GM18526 (cell line): Measurements from ENCODE around the gene TXK.

ENCODE experiments used
- POLR2A ChIP-seq: IDR thresholded peaks from 3 replicates; pipeline ENCODE4 v1.6.1; 2011; ENCODE audit not compliant: insufficient read length; ENCODE audit errors: extremely low read depth

TXK gene

DNA sequence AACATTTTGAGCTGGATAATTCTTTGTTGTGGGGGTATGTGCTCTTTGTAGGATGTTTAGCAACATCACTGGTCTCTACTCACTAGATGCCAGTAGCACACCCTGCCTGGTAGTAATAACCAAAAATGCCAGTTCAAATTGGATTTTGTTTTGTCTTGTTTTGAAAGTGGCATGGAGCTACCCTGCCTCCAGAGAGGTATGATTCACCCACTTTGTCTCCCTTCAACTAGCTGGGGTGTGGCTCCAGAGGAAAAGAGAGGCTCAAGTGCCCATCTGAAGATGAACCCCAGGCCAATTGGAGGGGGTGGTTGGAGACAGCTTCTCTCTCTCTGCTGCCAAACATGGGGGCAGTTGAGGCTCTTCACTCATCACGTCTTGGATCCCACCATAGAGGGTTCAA lies 83.0 kb downstream of the TXK start:
- no peak for TF ChIP-seq POLR2A

- TF ChIP-seq POLR2A: no peak
Observed at GRCh38 chr4:48049483-48049882, 84.6 kb downstream of the TXK start.

DNA sequence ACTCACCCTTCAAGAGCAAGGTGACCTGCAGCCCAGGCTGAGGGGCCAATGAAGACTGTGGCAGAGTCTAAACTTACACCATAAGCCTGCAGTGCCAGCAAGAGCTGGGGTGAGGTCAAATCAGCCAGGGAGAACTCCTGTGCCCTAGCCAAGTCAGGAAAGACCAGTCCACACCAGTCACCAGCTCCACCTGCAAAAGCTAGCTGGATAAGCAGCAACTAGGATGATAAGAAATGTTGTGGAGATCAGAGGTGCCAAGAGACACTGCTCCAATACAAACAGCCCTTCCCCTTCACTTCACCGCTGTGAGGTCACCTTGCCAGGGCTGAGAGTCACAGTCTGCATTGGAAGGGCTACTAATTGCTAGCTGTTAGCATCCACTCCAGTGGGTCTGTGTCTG lies 86.2 kb downstream of the TXK start:
- TF ChIP-seq POLR2A: no peak

DNA sequence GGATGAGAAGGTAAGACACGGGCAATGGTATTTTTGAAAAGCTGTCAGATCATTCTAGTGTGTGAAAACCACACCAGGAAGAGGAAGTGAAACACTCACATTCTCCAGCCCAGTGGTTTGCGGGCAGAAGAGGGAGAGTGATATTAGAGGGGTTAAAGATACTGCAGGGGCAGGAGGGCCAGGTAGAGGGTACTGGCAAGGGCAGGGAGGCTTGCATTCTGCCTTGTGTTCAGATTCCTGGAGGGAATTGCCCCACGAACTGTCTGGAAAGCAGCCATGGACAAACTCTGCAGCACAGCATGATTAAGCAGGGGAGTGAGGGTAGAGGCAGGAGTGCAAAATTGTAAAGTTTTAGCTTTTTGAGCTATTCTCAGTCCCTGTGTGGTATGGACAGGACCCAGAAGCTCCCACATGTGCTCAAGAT lies 86.6 kb downstream of the TXK start:
- no peak for TF ChIP-seq POLR2A

GRCh38 chr4:48046059-48046458 lies 88.0 kb downstream of the TXK start:
- TF ChIP-seq POLR2A: no peak

DNA sequence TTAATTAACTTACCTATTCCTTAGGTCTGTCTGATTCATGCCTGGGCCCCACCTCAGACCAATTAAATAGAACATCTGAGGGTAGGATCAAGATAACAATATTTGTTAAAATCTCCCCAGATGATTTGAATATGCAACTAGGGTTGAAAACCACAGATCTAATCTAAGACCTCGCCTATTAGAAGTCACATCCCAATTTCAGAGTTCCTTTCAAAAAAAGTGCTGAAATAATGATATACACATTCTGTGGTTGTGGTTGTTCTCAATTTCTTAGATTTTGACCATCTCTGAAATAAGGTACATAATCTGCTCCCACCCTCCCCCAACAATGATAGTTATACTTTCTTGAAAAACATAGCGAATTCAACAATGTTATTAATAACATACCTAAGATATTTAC lies 89.8 kb downstream of the TXK start:
- no peak for TF ChIP-seq POLR2A

DNA sequence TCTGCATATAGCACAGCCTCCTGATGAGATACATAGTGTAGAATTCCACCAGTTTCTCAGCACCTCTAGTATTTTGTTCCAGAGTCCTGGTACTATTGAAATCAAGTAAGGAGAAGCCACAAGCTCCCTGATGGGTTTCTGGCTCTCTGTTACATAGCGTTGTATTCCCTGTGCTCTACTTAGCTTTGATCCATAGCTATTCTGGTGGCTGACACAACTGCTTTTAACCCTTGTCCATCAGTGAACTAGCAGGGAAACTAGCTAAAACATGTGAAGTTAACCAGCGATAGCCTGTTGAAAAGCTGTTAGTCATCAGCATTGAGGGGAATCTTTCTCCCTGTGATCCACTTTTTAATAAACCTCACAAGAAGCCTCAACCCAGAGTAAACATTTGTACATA lies 90.5 kb downstream of the TXK start:
- TF ChIP-seq POLR2A: no peak

DNA sequence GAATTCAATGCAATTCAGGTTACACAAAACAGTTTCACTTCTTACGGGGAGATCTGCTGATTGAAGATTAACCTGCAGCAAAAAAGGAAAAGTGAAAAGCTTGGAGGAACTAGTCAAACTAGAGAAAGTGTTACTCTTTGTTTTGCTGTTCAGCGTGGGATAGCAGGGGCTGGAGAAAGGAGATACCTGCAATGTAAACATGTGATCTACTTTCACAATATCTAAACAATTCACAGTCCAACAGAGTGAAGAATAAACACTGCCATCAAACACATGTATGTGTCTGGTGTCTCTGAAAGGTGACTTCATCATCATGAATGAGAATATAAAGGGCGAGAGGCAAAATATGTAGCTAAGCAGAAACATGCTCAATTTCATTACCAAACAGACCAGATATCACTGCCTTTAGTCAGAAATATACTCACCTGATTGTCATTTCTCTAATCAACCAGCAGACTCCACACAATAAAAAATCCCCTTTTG lies 91.0 kb downstream of the TXK start:
- no peak for TF ChIP-seq POLR2A

DNA sequence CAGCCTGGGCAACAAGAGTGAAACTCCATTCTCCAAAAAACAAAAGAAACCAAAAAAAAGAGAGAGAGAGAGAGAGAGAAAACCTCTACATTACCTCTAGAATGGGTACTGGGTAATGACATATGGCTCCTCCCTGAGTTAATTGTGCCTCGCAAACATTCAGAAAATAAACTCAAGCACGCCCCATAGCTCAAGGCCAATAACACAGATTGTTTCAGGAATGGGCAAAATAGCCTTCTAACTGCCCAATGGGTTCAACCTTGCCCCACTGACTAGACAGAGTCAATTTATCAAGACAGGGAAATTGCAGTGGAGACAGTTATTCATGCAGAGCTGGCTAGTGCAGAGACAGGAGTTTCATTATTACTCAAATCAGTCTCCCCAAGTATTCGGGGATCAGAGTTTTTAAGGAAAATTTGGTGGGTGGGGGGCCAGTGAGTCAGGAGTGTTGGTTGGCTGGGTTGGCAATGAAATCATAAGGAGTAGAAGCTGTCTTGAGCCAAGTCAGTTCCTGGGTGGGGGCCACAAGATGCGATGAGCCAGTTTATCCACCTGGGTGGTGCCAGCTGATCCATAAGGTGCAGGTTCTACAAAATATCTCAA lies 92.4 kb downstream of the TXK start:
- no peak for TF ChIP-seq POLR2A

GRCh38 chr4:48039561-48039960 lies 94.5 kb downstream of the TXK start:
- TF ChIP-seq POLR2A: no peak

DNA sequence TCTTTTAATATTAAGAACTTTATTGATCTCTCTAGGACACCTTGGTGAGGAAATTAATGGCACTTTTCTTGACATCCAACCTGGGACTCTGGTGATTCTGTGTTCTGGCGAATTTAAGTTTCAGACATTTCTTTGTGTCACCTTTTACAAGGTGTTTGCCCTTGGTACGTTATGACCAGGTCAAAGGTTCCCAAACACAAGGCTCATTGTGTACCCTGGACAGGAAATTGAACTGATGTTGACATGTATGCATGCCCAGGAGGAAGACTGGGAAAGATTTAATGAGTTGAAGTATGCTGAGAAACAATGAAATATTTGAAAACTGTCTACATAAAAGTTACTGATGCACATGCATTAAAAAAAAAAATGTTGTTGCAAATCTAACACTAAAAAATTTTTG lies 95.4 kb downstream of the TXK start:
- no peak for TF ChIP-seq POLR2A

DNA sequence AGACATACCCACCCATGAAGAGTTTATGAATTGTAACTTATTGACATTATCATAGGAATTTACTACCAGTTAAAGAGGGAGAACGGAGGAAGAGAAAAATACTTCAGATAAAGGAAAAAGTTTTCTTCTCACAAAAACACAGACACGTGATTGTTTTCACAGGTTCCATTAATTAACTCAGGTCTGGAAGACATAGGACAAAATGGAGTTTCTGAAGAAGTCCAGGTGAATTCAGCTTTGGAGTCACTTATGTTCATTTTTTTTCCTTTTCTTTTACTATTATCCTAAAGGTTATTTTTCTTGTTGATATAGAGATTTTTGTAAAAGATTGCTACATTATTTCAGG lies 97.0 kb downstream of the TXK start:
- no peak for TF ChIP-seq POLR2A

DNA sequence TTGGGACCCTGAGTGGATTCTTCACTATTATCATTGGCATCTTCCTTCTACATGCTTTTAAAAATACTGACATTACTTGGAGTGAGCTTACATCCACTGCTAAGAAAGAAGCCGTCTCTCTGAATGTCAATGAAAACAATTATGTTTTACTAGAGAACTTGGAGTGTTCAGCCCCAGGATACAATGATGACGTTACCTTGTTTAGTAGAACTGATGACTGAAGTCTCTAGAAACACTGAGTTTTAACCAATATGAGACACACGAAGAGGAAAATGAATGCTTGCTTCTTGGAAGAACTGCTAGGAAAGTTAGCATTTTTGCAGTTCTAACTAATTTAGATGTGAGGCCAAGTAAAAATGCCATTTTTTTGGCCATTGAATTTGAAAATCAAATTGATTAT lies 98.1 kb downstream of the TXK start:
- TF ChIP-seq POLR2A: no peak

- no peak for TF ChIP-seq POLR2A
Observed at GRCh38 chr4:48033825-48034413, 100.1 kb downstream of the TXK start.

- TF ChIP-seq POLR2A: no peak
Observed at GRCh38 chr4:48033412-48033811, 100.6 kb downstream of the TXK start.

DNA sequence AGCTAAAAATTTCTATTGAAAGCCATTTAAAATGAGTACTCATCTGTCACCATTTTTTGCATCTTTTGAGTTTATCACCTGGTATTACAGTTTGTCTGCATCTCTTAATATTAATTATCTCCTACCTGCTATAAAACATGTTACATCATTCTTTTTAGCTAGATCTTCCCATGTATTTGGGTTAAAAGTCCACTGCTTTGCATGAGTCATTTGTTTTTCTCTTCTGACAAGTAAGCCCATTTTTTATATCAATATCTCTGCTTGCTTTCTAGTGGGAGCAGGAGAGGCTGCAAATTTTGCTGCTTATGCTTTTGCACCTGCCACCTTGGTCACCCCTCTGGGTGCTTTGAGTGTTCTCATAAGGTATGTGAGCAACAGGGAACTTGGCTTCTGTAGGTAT lies 101.3 kb downstream of the TXK start:
- no peak for TF ChIP-seq POLR2A
